ENCODE data around the gene FAM111B. TPM values are rescaled to one million over a fixed set of nuclear protein-coding genes. Genes with fewer than 3 reads are reported as not detected.

Gene FAM111B
- polyA plus RNA-seq, 1 donor, result 9.9 TPM

- Histone ChIP-seq H3K9me3 (ENCODE audit: control insufficient read depth, low read depth, low read length) (peaks cover 5% of the 10 kb centered on the region), H3K4me1 (ENCODE audit: control insufficient read depth, insufficient read depth, low read length) (peaks cover 28% of the 10 kb centered on the region), H3K27ac (ENCODE audit: low read length) (peak overlapping the region; percentile 98), H3K27me3 (ENCODE audit: control insufficient read depth, insufficient read depth, low read length) (no peaks in the 10 kb centered on the region), H3K36me3 (ENCODE audit: control insufficient read depth, insufficient read depth, low read length) (peaks cover 25% of the 10 kb centered on the region), H3K4me3 (ENCODE audit: low read length) (no peak overlapping the region)
- no CpG with 5 or more reads among the region's 7 CpGs for WGBS (ENCODE audit: insufficient coverage, low lambda C conversion rate)
- DNase-seq, result peak in 1 of 2 donors; percentile 66
These were observed 69.3 kb downstream of the FAM111B start for GRCh38 chr11:59176330-59176729.

Other genes starting within 250 kb of the FAM111B start
- gene GLYATL1, start 167.7 kb upstream of the FAM111B start, polyA plus RNA-seq, result 10.0 TPM
- not detected for gene GLYATL1B, start 20.9 kb upstream of the FAM111B start, polyA plus RNA-seq
- gene FAM111A, start 35.6 kb downstream of the FAM111B start, polyA plus RNA-seq, result 84.1 TPM
- gene DTX4, start 64.9 kb downstream of the FAM111B start, polyA plus RNA-seq, result 43.9 TPM
- gene MPEG1, start 105.7 kb downstream of the FAM111B start, polyA plus RNA-seq, result 40.7 TPM